A549 (cell line): ENCODE data around the gene CFAP92. TPM values are rescaled to one million over a fixed set of nuclear protein-coding genes. Genes with fewer than 3 reads are reported as not detected.

Source experiments
- ATAC-seq, 2 experiments: fragments of 200-7000 bp in 1 of 2; fragments of >200 bp in 1 of 2; cut with Nextera tagmentation in 1 of 2; cut with Tn5 transposase in 1 of 2; 3 replicates each; pipeline versions ENCODE4 v1.8.0 to v1.9.1; 2018 to 2020; ENCODE audit warnings: mild to moderate bottlenecking in 1 of 2, moderate library complexity in 1 of 2
- CTCF ChIA-PET: fragments of 300-600 bp; sonication (Branson Sonifier 250); formaldehyde crosslinking; extraction: SDS; loops from one replicate; lab custom pipeline; 2021; ENCODE audit warnings: antibody characterized with exemption, inconsistent platforms; lab: Yijun Ruan, JAX
- POLR2A ChIA-PET: fragments of 350-600 bp; formaldehyde crosslinking; extraction: SDS; loops from one replicate; lab custom pipeline; 2021; ENCODE audit warnings: antibody characterized with exemption, inconsistent platforms; lab: Yijun Ruan, JAX
- DNase-seq, 2 experiments: peaks; one replicate each; pipeline versions ENCODE4 v3.0.0 to v3.0.0-alpha.2; 2011 to 2016; ENCODE audit warnings: low read depth in 1 of 2, low spot score in 1 of 2
- FAIRE-seq: peaks from 2 replicates; lab custom pipeline; 2011; peaks lifted over from hg19 to GRCh38; lab: Jason Lieb, UNC
- H3K27ac ChIP-seq, 2 experiments: fragments of >200 bp; sonication (Bioruptor Twin); formaldehyde crosslinking; 3 replicates each; pipeline ENCODE4 v1.5.1; 2016 to 2017
- H3K4me1 ChIP-seq: fragments of >200 bp; sonication (Bioruptor Twin); formaldehyde crosslinking; 3 replicates; pipeline ENCODE4 v1.6.1; 2016
- H3K4me2 ChIP-seq: fragments of >200 bp; sonication (Bioruptor Twin); formaldehyde crosslinking; 3 replicates; pipeline ENCODE4 v1.6.1; 2016
- H3K4me3 ChIP-seq: fragments of >200 bp; sonication (Bioruptor Twin); formaldehyde crosslinking; 3 replicates; pipeline ENCODE4 v1.5.1; 2016
- H3K9me3 ChIP-seq: fragments of >200 bp; sonication (Bioruptor Twin); formaldehyde crosslinking; 3 replicates; pipeline ENCODE4 v1.6.1; 2016
- ATOH8 ChIP-seq: fragments of 250-450 bp; sonication (Bioruptor Pico); IDR thresholded peaks from 2 replicates; pipeline ENCODE4 v1.5.0; 2020; ENCODE audit warnings: low read depth, mild to moderate bottlenecking, moderate library complexity
- BCL3 ChIP-seq: fragments of >200 bp; sonication (Bioruptor Twin); formaldehyde crosslinking; IDR thresholded peaks from 3 replicates; pipeline ENCODE4 v1.6.1; 2016
- CEBPB ChIP-seq, 2 experiments: fragments of >200 bp in 1 of 2; sonication (Bioruptor Twin) in 1 of 2; formaldehyde crosslinking in 1 of 2; IDR thresholded peaks; 2 replicates each; pipeline ENCODE4 v1.6.1; 2012 to 2016
- CHD2 ChIP-seq: fragments of 150-350 bp; IDR thresholded peaks from 2 replicates; pipeline ENCODE4 v1.6.1; 2014; ENCODE audit warnings: low read length; ENCODE audit not compliant: partially characterized antibody
- EHF ChIP-seq: fragments of 250-450 bp; sonication (Bioruptor Pico); IDR thresholded peaks from 2 replicates; pipeline ENCODE4 v1.5.0; 2020; ENCODE audit warnings: mild to moderate bottlenecking
- ESRRA ChIP-seq: fragments of 150-350 bp; IDR thresholded peaks from 2 replicates; pipeline ENCODE4 v1.6.1; 2014; ENCODE audit warnings: mild to moderate bottlenecking, low read length, borderline replicate concordance
- FOSB ChIP-seq: fragments of 250-450 bp; sonication (Bioruptor Pico); IDR thresholded peaks from 2 replicates; pipeline ENCODE4 v1.5.0; 2020; ENCODE audit warnings: mild to moderate bottlenecking, moderate library complexity
- FOSL2 ChIP-seq, 2 experiments: fragments of 450-650 bp in 1 of 2; fragments of >200 bp in 1 of 2; sonication (Bioruptor Twin) in 1 of 2; formaldehyde crosslinking; IDR thresholded peaks; 2 replicates each; pipeline versions ENCODE4 v1.5.0 to v1.6.1; 2016 to 2020; ENCODE audit warnings: mild to moderate bottlenecking in 1 of 2, moderate library complexity in 1 of 2
- FOXS1 ChIP-seq: fragments of 250-450 bp; sonication (Bioruptor Pico); IDR thresholded peaks from 2 replicates; pipeline ENCODE4 v1.5.0; 2020; ENCODE audit warnings: mild to moderate bottlenecking, moderate library complexity
- HDAC2 ChIP-seq: fragments of 200-600 bp; sonication (generic); IDR thresholded peaks from 2 replicates; pipeline ENCODE4 v1.6.1; 2016
- HES2 ChIP-seq: fragments of >200 bp; sonication (Bioruptor Twin); formaldehyde crosslinking; IDR thresholded peaks from 2 replicates; pipeline ENCODE4 v1.6.1; 2016
- JUN ChIP-seq, 2 experiments: fragments of >200 bp; sonication (Bioruptor Twin); formaldehyde crosslinking; IDR thresholded peaks; 2 replicates in 1 of 2; 3 replicates in 1 of 2; pipeline ENCODE4 v1.6.1; 2016 to 2017
- KDM1A ChIP-seq: fragments of 200-600 bp; sonication (generic); IDR thresholded peaks from 2 replicates; pipeline ENCODE4 v1.6.1; 2016; ENCODE audit warnings: low read depth, mild to moderate bottlenecking
- NFE2L2 ChIP-seq: fragments of 150-350 bp; conservative IDR thresholded peaks from 2 replicates; pipeline ENCODE4 v1.6.1; 2014; ENCODE audit warnings: low read length
- NPAS2 ChIP-seq: fragments of 250-450 bp; sonication (Bioruptor Pico); IDR thresholded peaks from 2 replicates; pipeline ENCODE4 v1.8.0; 2022; ENCODE audit warnings: mild to moderate bottlenecking, moderate library complexity, borderline replicate concordance
- PBX3 ChIP-seq: IDR thresholded peaks from 2 replicates; pipeline ENCODE4 v1.6.1; 2012
- PHF8 ChIP-seq: fragments of 200-600 bp; sonication (generic); IDR thresholded peaks from 2 replicates; pipeline ENCODE4 v1.6.1; 2016; ENCODE audit warnings: low read depth, mild to moderate bottlenecking, antibody characterized with exemption, moderate library complexity, borderline replicate concordance
- RAD21 ChIP-seq, 2 experiments: fragments of >200 bp in 1 of 2; sonication (Bioruptor Twin) in 1 of 2; formaldehyde crosslinking in 1 of 2; IDR thresholded peaks in 1 of 2; conservative IDR thresholded peaks in 1 of 2; 2 replicates in 1 of 2; 3 replicates in 1 of 2; pipeline ENCODE4 v1.6.1; 2012 to 2018; ENCODE audit warnings: inconsistent platforms in 1 of 2
- RARB ChIP-seq: fragments of 250-450 bp; sonication (Bioruptor Pico); IDR thresholded peaks from 2 replicates; pipeline ENCODE4 v1.8.0; 2021; ENCODE audit warnings: mild to moderate bottlenecking, moderate library complexity
- RCOR1 ChIP-seq: fragments of 150-350 bp; IDR thresholded peaks from 2 replicates; pipeline ENCODE4 v1.6.1; 2014; ENCODE audit warnings: antibody characterized with exemption, low read length, low read depth
- REST ChIP-seq: fragments of 200-600 bp; sonication (generic); IDR thresholded peaks from 2 replicates; pipeline ENCODE4 v1.6.1; 2016; ENCODE audit warnings: antibody characterized with exemption, mild to moderate bottlenecking, moderate library complexity
- RNF2 ChIP-seq: fragments of 200-600 bp; sonication (generic); IDR thresholded peaks from 2 replicates; pipeline ENCODE4 v1.6.1; 2016; ENCODE audit warnings: low read depth, mild to moderate bottlenecking, antibody characterized with exemption, moderate library complexity, borderline replicate concordance
- TFCP2L1 ChIP-seq: fragments of 250-450 bp; sonication (Bioruptor Pico); IDR thresholded peaks from 2 replicates; pipeline ENCODE4 v1.5.0; 2021; ENCODE audit warnings: mild to moderate bottlenecking
- USF2 ChIP-seq: fragments of 450-650 bp; IDR thresholded peaks from 2 replicates; pipeline ENCODE4 v1.6.1; 2014; ENCODE audit warnings: antibody characterized with exemption
- ZFP36 ChIP-seq: fragments of 450-650 bp; IDR thresholded peaks from 2 replicates; pipeline ENCODE4 v1.6.1; 2014; ENCODE audit warnings: borderline replicate concordance; ENCODE audit not compliant: partially characterized antibody
- WGBS: methylation state at CpG from one replicate; pipeline ENCODE4 v1.1.6; 2017; ENCODE audit errors: missing lambda C conversion rate; 5-methylcytosine and 5-hydroxymethylcytosine counted together
- polyA plus RNA-seq, 4 experiments: library from polyadenylated mRNA; depleted of rRNA in 3 of 4; stranded (reverse); fragments of >200 nt; fragmentation: RNase III in 1 of 4; extraction: RNeasy Plus Mini Kit Qiagen cat#74134 plus additional on column Dnase treatment in 1 of 4; gene quantifications; 2 replicates in 3 of 4; 3 replicates in 1 of 4; pipeline ENCODE4 v1.2.3, GENCODE V29; 2011 to 2017

CFAP92 gene
- polyA plus RNA-seq, 2 of the 4 experiments (the other 2 are of a cell fraction), result not detected

- 83% methylated on average over 17 of the region's 19 CpGs for WGBS
- no peak for TF ChIP-seq JUN (IDR thresholded peaks at IDR 0.05)
- TF ChIP-seq CEBPB (IDR thresholded peaks at IDR 0.05), result no peak
- no peak for TF ChIP-seq RAD21 (conservative IDR thresholded peaks at IDR 0.05 in 1 of 2, IDR thresholded peaks at IDR 0.05 in 1 of 2)
- TF ChIP-seq CHD2, result no peak
- no peak for TF ChIP-seq ZFP36
- no peak for TF ChIP-seq EHF (CRISPR knock-in tag)
- TF ChIP-seq BCL3, result no peak
- TF ChIP-seq RCOR1, result no peak
- TF ChIP-seq FOSB, result no peak
- TF ChIP-seq NFE2L2, result no peak
- no peak for TF ChIP-seq FOXS1 (CRISPR knock-in tag)
- no peak for TF ChIP-seq RNF2
- no peak for TF ChIP-seq ESRRA
- TF ChIP-seq PHF8, result no peak
- TF ChIP-seq USF2, result no peak
- POLR2A ChIA-PET, result no interaction called here
Observed at GRCh38 chr3:129015388-129016105, 21.7 kb upstream of the CFAP92 start.

GRCh38 chr3:129014793-129015345 is 21.0 kb upstream of the CFAP92 start:
- peaks cover 10% of the 10 kb centered on the region for H3K4me1 ChIP-seq
- DNase-seq (no peak), ATAC-seq (no peak), FAIRE-seq (no peak)
- 85% methylated on average over 9 of the region's 9 CpGs for WGBS
- no peak overlapping the region for H3K4me3 ChIP-seq
- no peak overlapping the region; a peak in 1 of 6 replicates for H3K27ac ChIP-seq
- no peak for TF ChIP-seq HES2
- TF ChIP-seq TFCP2L1 (CRISPR knock-in tag), result no peak
- no peak for TF ChIP-seq FOSL2 (IDR thresholded peaks at IDR 0.05)
- no peak for TF ChIP-seq FOSL2 (CRISPR knock-in tag; IDR thresholded peaks at IDR 0.05)
- no peak for TF ChIP-seq NPAS2 (CRISPR knock-in tag)
- no peak for TF ChIP-seq RARB
- TF ChIP-seq PHF8, result no peak
- no peak for TF ChIP-seq REST
- TF ChIP-seq PBX3, result no peak
- no peak for TF ChIP-seq ATOH8
- TF ChIP-seq HDAC2, result no peak
- TF ChIP-seq KDM1A, result no peak
- no peak overlapping the region for H3K4me2 ChIP-seq
- no peaks in the 10 kb centered on the region for H3K9me3 ChIP-seq
- POLR2A ChIA-PET, result no interaction called here
- CTCF ChIA-PET, result interaction anchor here (0.7 to 2.8 kb wide), 4 partner anchors 9 to 38 kb away, joined by 3 to 13 read pairs (median 6); no protein-coding TSS in a partner anchor

More at GRCh38 chr3:129015388-129016105, 21.7 kb upstream of the CFAP92 start:
- H3K9me3 ChIP-seq, result no peaks in the 10 kb centered on the region
- DNase-seq (no peak), FAIRE-seq (no peak), ATAC-seq (no peak)
- 0 out of 3 replicates have a peak overlapping the region, but pooled peaks have one; percentile 14 for H3K4me2 ChIP-seq
- peak overlapping the region; percentile 56 to 75 for H3K27ac ChIP-seq
- no peak overlapping the region for H3K4me3 ChIP-seq
- CTCF ChIA-PET, result interaction anchor here (0.7 to 2.8 kb wide), 7 partner anchors 9 to 45 kb away, joined by 3 to 18 read pairs (median 7); no protein-coding TSS in a partner anchor
- peaks cover 10% of the 10 kb centered on the region for H3K4me1 ChIP-seq
